GM12864 (cell line): ENCODE measurements around the gene FAM174B.

Experiments
- DNase-seq: peaks from one replicate; pipeline ENCODE4 v3.0.0-alpha.2; 2011; ENCODE audit warnings: low read depth
- H3K4me3 ChIP-seq: 2 replicates; pipeline ENCODE4 v1.5.1; 2011; ENCODE audit warnings: mild to moderate bottlenecking, low read depth, low read length, control low read depth
- CTCF ChIP-seq: IDR thresholded peaks from 2 replicates; pipeline ENCODE4 v1.5.1; 2011; ENCODE audit warnings: low read depth, mild to moderate bottlenecking, moderate library complexity, low read length, control low read depth, inconsistent platforms; ENCODE audit errors: missing control alignments

FAM174B gene

GRCh38 chr15:92576597-92577200 is 78.9 kb downstream of the FAM174B start:
- DNase-seq = no peak
- H3K4me3 ChIP-seq = no peak overlapping the region
- no peak for TF ChIP-seq CTCF

GRCh38 chr15:92574566-92574965 is 81.0 kb downstream of the FAM174B start:
- DNase-seq = no peak
- TF ChIP-seq CTCF = no peak

GRCh38 chr15:92574161-92574560 is 81.4 kb downstream of the FAM174B start:
- no peak for DNase-seq
- H3K4me3 ChIP-seq = no peak overlapping the region
- TF ChIP-seq CTCF = no peak

More at GRCh38 chr15:92574566-92574965, 81.0 kb downstream of the FAM174B start:
- no peak overlapping the region for H3K4me3 ChIP-seq

- no peak for DNase-seq
- TF ChIP-seq CTCF = no peak
- no peak overlapping the region for H3K4me3 ChIP-seq
Observed at GRCh38 chr15:92571824-92572223, 83.8 kb downstream of the FAM174B start.

GRCh38 chr15:92570391-92570790 is 85.2 kb downstream of the FAM174B start:
- no peak for DNase-seq
- TF ChIP-seq CTCF = no peak

GRCh38 chr15:92569778-92570177 is 85.8 kb downstream of the FAM174B start:
- no peak overlapping the region for H3K4me3 ChIP-seq
- no peak for TF ChIP-seq CTCF
- DNase-seq = no peak

More at GRCh38 chr15:92570391-92570790, 85.2 kb downstream of the FAM174B start:
- H3K4me3 ChIP-seq = no peak overlapping the region
